ENCODE measurements around the gene CDC42EP5. TPM values are rescaled to one million over a fixed set of nuclear protein-coding genes. Genes with fewer than 3 reads are reported as not detected.

CDC42EP5 gene
- total and polyA plus RNA-seq, 7 donors = 1.1 to 7.4 (median 5.0) TPM

- DNase-seq (no peak), ATAC-seq (no peak)
- H3K4me1 ChIP-seq = no peaks in the 10 kb centered on the region
- no peak for TF ChIP-seq CTCF (IDR thresholded peaks at IDR 0.05)
- intact Hi-C loops (cut with DNase I) = loop anchor here in 1 of 2 donors (5.0 kb wide), 1 partner anchor 197 kb away; no protein-coding TSS in a partner anchor
- no peak overlapping the region for H3K4me3 ChIP-seq
- H3K27ac ChIP-seq = no peak overlapping the region
- H3K36me3 ChIP-seq (ENCODE audit: insufficient read depth in 1 of 2, low read depth in 1 of 2) = no peaks in the 10 kb centered on the region
- 75 to 88% (median 84%) methylated on average over 2 of the region's 2 CpGs for WGBS, 3 donors
- H3K9me3 ChIP-seq = no peaks in the 10 kb centered on the region
- H3K27me3 ChIP-seq (ENCODE audit: insufficient read depth in 3 of 3, low read length in 2 of 3) = peaks cover 0 to 9% (median 0%) of the 10 kb centered on the region in 3 donors
These were observed 7.0 kb upstream of the CDC42EP5 start for GRCh38 chr19:54480051-54480450.

- Histone ChIP-seq H3K9me3 (no peaks in the 10 kb centered on the region), H3K36me3 (ENCODE audit: insufficient read depth in 1 of 2, low read depth in 1 of 2) (no peaks in the 10 kb centered on the region), H3K27ac (no peak overlapping the region), H3K27me3 (ENCODE audit: insufficient read depth in 3 of 3, low read length in 2 of 3) (peaks cover 0 to 12% (median under 1%) of the 10 kb centered on the region in 3 donors), H3K4me1 (no peaks in the 10 kb centered on the region), H3K4me3 (no peak overlapping the region)
- ATAC-seq (no peak), DNase-seq (no peak)
- WGBS, 3 donors = 14 to 16% (median 15%) methylated on average over 10 of the region's 10 CpGs
- peak; percentile 36 for TF ChIP-seq CTCF (IDR thresholded peaks at IDR 0.05)
- intact Hi-C loops (cut with DNase I) = no loop called here
These were observed 5.7 kb upstream of the CDC42EP5 start for GRCh38 chr19:54478677-54479266.

DNA sequence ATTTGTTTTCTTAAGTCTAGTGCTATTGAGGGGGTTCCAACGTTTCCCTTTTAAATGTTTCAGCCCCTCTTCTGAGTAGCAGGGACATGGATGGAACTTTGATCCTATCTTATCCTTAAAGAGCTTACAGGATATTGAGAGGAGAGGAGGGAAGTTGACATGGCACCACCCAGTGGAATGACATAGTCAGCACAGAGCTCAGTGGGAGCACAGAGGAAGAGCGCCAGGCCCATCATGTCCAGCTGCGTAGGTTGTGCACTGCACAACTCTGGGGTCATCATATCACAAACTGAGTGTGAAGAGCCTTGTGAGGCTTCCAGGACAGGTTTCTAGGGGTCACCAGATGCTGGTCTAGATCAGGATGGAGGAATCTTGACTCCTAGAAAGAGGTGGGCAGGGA, 4.6 kb upstream of the CDC42EP5 start:
- intact Hi-C loops (cut with DNase I) = no loop called here

DNA sequence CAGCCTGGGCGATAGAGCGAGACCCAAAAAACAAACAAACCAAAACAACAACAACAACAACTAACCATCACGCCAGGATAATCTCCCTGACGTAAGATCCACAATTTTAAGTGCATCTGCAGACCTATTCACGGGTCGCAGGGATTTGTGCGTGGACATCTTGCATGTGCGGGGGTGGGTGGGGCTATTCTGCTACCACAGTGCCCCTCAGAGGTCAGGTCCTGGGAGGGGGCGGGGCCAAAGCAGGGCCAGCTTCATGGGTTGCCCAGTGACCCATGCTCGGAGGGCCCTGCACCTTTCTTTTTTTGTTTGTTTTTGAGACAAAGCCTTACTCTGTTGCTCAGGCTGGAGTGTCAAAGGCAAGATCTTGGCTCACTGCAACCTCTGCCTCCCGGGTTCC, 2.6 kb upstream of the CDC42EP5 start:
- ATAC-seq (no peak), DNase-seq (no peak)
- H3K4me3 ChIP-seq = no peak overlapping the region
- TF ChIP-seq CTCF (IDR thresholded peaks at IDR 0.05) = no peak
- intact Hi-C loops (cut with DNase I) = no loop called here
- H3K36me3 ChIP-seq (ENCODE audit: insufficient read depth in 1 of 2, low read depth in 1 of 2) = no peaks in the 10 kb centered on the region
- WGBS, 3 donors = 79 to 87% (median 80%) methylated on average over 11 of the region's 11 CpGs
- peaks cover 0 to 19% (median 8%) of the 10 kb centered on the region in 3 donors for H3K27me3 ChIP-seq (ENCODE audit: insufficient read depth in 3 of 3, low read length in 2 of 3)
- no peaks in the 10 kb centered on the region for H3K9me3 ChIP-seq
- no peak overlapping the region for H3K27ac ChIP-seq
- H3K4me1 ChIP-seq = peaks cover 5% of the 10 kb centered on the region

More for the DNA sequence above, 4.6 kb upstream of the CDC42EP5 start:
- peaks cover 0 to 14% (median 4%) of the 10 kb centered on the region in 3 donors for H3K27me3 ChIP-seq (ENCODE audit: insufficient read depth in 3 of 3, low read length in 2 of 3)
- H3K4me3 ChIP-seq = no peak overlapping the region
- no peaks in the 10 kb centered on the region for H3K36me3 ChIP-seq (ENCODE audit: insufficient read depth in 1 of 2, low read depth in 1 of 2)
- no peaks in the 10 kb centered on the region for H3K9me3 ChIP-seq
- H3K27ac ChIP-seq = no peak overlapping the region
- DNase-seq (no peak), ATAC-seq (no peak)
- H3K4me1 ChIP-seq = no peaks in the 10 kb centered on the region
- TF ChIP-seq CTCF (IDR thresholded peaks at IDR 0.05) = no peak
- 68 to 72% (median 68%) methylated on average over 3 of the region's 3 CpGs for WGBS, 3 donors

DNA sequence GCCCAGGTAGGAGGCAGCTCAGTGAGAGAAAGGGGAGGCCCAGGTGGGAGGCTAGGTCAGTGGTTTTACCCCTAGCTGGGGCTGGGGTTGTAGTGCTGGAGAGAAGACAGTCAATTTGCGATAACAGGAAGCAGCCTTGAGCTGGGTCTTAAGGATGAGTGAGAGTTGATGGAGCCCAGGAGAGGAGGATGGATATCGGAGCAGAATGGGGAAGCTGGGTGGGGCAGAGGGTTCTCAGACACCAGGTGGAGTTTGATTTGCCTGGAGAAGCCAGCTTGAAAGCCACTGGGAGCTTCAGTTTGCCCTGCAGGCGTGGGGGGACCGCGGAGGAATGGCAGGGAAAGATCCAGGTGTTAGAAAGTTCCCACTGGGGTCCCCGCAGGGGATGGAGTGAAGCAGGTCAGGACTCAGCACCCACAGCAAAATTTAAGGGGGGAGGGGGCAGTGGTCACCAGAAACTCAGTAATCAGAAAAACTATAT, 836 bp upstream of the CDC42EP5 start:
- peaks cover 0 to 34% (median 8%) of the 10 kb centered on the region in 3 donors for H3K27me3 ChIP-seq (ENCODE audit: insufficient read depth in 3 of 3, low read length in 2 of 3)

More for the DNA sequence above, 836 bp upstream of the CDC42EP5 start:
- intact Hi-C loops (cut with DNase I) = no loop called here
- ATAC-seq = no peak
- H3K27ac ChIP-seq = peak overlapping the region; percentile 30
- no peaks in the 10 kb centered on the region for H3K36me3 ChIP-seq (ENCODE audit: insufficient read depth in 1 of 2, low read depth in 1 of 2)
- TF ChIP-seq CTCF (IDR thresholded peaks at IDR 0.05) = no peak
- DNase-seq = no peak
- 59 to 66% (median 65%) methylated on average over 6 of the region's 6 CpGs for WGBS, 3 donors
- no peaks in the 10 kb centered on the region for H3K9me3 ChIP-seq
- H3K4me1 ChIP-seq = peaks cover 5% of the 10 kb centered on the region
- H3K4me3 ChIP-seq = no peak overlapping the region
